CD4-positive, alpha-beta T cell treated with Interleukin-12 subunit alpha and Interleukin-12 subunit beta, for 1 hour (primary cell): ENCODE measurements around the gene TTC19.
"Not testable (repeated sequence)": the region's sequence is repeated elsewhere in the genome, so short reads cannot be mapped to it uniquely, and the experiment has no call there.

Experiments used
- DNase-seq: peaks from one replicate; pipeline ENCODE4 v3.0.0-alpha.2; 2020

TTC19 gene

DNA sequence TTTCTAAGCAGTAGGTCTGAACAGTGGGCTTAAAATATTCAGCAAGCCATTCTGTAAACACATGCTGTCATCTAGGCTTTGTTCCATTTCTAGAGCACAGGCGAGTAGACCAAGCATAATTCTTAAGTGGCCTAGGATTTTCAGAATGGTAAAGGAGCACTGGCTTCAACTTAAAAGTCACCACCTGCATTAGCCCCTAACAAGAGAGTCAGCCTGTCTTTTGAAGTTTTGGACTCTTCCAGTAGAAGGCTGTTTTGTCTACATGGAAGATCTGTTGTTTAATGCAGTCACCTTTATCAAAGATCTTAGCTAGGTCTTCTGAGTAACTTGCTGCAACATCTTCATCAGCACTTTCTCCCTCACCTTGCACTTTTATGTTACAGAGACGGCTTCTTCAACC, 36.6 kb downstream of the TTC19 start:
- no peak for DNase-seq

DNA sequence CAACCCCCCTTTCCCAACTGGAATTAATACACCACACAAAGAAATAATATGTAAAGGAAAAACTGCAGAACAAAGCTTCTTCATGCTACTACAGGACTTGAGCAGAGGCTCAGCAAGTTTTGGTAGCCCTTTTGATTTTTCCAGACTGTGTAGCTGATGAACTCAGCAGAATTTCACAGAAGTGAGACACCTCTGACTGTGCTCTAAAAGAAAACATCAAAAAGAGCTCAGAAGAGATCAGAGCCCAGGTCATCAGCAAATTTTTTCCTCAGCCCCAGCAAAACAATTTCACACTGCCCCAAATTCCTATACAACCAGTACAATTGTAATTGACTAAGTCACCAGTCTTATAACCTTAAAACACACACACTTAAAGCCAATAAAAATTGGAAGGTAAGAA, 38.0 kb downstream of the TTC19 start:
- no peak for DNase-seq

DNA sequence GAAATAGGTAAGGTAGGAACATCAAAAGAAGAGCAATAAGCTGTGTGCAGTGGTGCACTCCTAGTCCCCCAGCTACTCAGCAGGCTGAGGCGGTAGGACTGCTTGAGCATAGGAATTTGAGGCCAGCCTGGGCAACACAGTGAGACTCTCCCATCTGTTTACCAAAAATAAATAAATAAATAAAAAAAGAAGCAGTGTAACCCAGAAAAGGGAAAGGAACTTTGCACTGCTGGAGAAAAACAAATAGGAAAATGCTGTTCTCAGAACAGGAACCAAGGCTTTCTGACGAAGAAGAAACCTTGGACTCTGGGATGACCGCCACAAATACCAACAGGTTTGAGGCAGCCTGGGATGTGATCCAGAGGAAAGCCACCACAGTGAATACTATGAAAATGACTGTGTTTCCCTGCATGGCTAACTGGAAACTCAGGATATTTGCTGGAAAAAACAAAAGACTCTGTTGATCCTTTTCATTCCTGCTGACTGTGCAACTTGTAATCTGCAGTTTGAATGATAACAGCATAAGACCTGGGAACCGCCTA, 41.2 kb downstream of the TTC19 start:
- no peak for DNase-seq

DNA sequence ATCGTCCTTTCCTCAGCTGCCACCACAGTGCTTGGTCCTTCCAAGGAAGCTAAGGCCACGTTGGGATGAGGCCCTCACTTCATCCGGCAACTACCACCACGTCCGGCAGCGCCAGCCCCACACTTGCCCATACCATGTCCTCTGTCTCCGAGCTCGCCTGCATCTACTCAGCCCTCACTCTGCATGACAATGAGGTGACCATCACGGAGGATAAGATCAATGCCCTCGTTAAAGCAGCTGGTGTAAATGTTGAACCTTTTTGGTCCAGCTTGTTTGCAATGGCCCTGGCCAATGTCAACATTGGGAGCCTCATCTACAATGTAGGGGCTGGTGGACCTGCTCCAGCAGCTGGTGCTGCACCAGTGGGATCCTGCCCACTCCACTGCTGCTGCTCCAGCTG, 44.9 kb downstream of the TTC19 start:
- DNase-seq: no peak

DNA sequence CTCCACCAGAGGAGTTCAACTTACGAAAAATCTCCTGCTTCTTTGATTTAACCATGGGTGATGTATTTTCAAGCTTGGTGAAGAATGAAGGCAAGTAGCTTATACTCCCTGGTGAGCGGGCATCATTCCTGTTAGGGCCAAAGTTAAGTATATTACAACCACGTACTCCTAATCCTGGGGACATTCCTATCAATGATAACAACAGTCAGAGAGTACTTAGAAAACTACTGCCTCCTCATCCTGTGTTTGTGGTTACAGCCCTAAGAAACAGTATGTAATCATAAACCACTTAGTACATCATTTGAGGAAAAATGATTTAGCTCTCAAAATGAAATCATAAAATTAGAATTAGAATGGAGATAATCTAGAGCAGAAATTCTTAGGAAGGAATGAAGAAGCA, 47.3 kb downstream of the TTC19 start:
- DNase-seq: no peak

DNA sequence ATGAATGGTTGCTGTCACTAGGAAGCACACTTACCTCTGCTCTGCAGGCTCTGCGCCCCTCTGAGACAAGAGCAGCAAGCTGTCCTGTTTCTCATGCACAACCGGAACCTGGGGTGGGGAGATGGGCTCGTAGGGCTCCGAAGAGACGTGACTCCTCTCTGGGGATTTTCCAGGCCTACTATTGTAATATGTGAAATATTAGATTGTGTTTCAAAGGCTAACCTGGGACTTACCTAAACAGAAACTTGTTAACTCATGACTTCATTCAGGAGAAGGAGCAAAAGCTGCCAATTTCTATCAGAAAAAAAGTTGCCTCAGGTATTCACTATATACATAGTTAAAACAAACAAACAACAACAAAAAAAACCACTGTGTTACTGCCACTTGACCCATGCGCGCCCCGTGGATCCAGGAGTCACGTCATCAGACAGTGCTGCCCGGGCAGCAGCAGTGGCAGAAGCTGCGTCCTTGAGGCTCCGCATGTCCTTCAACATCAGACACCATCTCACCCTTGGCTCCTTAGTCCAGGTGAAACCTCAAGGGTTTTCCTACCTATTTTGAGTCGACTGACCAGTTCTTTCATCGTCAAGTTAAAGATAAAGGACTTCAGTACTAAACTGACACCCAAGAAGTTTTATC, 49.3 kb downstream of the TTC19 start:
- DNase-seq: no peak

DNA sequence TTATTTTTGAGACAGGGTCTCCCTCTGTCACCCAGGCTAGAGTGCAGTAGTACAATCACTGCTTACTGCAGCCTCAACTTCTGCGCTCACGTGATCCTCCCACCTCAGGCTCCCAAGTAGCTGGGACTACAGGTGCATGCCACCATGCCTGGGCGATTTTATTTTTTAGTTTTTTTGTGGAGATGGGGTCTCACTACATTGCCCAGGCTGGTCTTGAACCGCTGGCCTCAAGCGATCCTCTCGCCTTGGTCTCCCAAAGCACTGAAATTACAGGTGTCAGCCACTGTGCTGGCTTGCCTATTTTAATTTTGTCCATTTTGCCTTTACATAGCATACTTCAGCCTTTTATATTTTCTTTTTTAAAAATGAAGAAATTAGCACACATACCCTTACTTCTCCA, 51.2 kb downstream of the TTC19 start:
- no peak for DNase-seq

DNA sequence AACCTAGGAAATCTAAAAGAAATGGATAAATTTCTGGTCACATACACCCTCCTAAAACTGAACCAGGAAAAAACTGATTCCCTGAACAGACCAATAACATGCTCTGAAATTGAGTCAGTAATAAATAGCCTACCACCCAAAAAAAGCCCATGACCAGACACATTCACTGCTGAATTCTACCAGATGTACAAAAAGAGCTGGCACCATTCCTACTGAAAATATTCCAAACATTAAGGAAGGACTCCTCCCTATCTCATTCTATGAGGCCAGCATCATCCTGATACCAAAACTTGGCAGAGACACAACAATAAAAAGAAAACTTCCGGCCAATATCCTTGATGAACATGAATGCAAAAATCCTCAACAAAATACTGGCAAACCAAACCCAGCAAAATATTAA, 52.9 kb downstream of the TTC19 start:
- DNase-seq: no peak

DNA sequence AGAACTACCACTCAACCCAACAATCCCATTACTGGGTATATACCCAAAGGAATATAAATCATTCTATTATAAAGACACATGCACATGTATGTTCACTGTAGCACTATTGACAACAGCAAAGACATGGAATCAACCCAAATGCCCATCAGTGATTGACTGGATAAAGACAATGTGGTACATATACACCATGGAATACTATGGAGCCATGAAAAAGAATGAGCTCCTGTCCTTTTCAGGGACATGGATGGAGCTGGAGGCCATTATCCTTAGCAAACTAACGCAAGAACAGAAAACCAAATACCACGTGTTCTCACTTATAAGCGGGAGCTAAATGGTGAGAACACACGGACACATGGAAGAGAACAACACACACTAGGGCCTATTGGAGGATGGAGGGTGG, 55.5 kb downstream of the TTC19 start:
- not testable (repeated sequence) for DNase-seq

DNA sequence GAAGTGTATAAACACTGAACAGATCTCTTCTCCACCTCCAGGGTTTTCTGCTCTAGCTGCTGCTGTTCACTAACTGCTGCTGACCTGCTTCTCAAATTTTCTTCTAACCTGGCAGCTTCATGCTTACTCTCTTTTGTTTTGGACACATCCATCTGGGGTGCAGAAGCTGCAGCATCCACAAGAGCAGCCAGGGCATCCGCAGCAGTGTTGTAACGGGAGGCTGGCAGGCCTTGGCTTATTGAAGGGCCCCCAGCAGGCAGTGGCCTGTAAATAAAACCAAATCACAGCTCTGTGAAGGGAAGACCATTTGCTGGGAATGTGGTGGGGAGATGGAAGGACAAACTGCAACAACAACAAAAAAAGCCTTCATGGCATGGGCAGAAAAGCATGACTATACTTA, 62.0 kb downstream of the TTC19 start:
- no peak for DNase-seq

DNA sequence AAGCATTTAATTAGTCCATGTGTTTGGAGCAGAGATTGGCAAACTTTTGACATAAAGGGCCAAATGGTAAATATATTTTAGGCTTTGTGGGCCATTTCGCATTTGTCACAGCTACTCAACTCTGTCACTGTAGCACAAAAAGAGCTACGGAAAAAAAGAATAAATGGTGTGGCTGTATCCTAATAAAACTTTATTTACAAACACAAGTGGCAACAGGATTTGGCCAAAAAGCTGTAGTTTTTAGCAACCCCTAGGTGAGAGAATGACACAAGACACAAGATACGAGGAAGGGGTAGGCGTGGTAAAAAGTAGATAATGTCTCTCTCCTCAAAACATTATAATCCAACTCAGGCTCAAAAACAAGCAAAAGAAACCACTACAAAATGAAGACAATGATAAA, 66.5 kb downstream of the TTC19 start:
- no peak for DNase-seq

DNA sequence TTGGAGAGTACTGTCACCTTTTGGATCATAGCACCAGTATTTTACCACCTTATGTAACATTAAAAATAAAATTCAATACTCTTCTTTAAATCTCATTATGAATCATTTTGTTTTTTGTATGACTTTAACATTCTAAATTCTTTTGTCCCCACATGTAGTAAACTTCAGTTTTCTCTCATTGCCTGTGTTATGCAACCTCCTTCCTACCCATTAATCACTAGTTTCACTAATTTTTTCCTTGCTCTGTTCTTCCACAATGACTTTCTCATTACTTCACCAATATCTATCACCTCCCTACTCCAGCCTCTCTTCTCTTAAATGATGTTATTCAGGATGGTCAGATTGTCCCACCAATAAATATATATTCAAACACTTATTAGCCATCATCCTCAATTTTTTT, 68.7 kb downstream of the TTC19 start:
- no peak for DNase-seq

DNA sequence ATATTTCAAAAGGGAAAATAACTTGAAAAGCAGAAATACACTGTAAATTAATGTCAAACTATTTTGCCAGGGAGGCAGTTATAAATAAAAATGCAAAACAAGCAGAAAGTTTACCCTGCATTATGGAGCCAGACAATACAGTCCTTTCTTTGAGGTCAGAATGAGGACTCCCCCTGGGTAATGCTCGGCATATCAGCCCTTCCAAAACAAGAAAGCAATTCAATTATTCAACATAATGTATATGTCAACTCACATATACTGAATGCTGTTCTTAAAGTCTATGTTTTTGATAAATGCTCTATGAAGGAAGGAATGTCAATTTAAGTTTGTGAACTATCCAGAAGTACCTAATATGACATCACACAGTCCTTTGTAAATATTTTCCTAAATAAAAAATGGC, 72.4 kb downstream of the TTC19 start:
- DNase-seq: no peak

DNA sequence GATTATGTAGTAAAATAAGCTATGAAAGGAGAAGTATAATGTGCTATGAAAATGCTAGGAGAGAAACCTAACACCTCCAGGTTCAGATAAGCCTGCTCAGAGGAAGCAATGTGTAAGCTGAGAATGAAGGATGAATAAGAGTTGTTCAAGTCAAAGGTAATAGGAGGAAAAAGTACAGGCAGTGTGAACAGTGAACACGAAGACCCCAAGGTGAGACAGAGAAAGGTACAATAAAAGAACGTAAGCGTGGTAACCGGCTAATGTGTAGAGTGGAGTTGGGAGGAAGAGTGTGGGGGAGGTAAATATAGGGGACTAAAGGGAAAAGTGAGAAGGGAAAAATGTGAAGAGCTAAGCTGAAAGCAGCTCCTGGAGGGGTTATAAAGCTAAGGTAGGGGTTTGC, 74.2 kb downstream of the TTC19 start:
- no peak for DNase-seq

DNA sequence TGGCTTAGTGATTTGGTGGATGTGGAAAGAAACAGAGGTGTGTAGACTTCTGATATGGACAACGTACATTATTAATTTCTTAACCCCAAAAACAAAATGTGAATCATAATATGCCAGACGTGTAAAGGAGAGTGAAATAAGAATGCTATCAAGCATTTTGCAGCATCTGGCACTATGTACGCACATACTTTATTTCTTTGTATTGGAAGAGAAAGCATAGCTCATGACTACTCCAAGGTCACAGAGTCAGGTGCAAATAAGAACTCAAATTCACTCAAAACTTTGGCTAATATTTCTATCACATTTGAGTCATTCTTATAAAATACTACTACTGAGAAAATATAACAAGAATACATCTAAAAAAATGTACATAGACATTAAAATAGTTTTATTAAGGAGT, 74.8 kb downstream of the TTC19 start:
- no peak for DNase-seq

DNA sequence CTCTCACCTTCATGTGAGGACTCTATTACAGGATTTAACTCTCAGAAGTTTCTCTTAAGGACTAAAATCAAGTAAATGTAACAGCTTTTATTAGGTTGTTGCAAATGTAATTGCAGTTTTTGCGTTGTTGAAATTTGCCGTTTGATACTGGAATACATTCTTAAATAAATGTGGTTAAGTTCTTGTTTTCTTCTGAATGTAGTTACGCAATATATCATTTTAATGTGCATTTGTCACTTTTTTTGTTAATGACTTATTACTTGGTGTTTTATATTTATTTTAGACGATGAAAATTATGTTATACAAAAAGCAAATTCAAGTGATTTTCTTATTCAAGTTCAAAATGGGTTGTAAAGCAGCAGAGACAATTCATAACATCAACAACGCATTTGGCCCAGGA, 76.3 kb downstream of the TTC19 start:
- DNase-seq: no peak
